HG02852 (cell line): Measurements from ENCODE around the gene GOLGA5.
A peak's percentile ranks its signal among the peaks of the same experiment; 100 is the strongest.
"Not testable (repeated sequence)": the region's sequence is repeated elsewhere in the genome, so short reads cannot be mapped to it uniquely, and the experiment has no call there.

Experiments
- ATAC-seq: cut with Tn5 transposase; IDR thresholded peaks from one replicate; pipeline ENCODE4 v1.9.1; 2021; ENCODE audit warnings: mild to moderate bottlenecking, moderate library complexity; ENCODE audit not compliant: unreplicated experiment

Gene GOLGA5

GRCh38 chr14:92778868-92779565, 15.1 kb upstream of the GOLGA5 start:
- ATAC-seq = not testable (repeated sequence)

GRCh38 chr14:92780444-92781232, 13.5 kb upstream of the GOLGA5 start:
- no peak for ATAC-seq

- no peak for ATAC-seq
Measured at GRCh38 chr14:92781350-92781749, 12.8 kb upstream of the GOLGA5 start.

GRCh38 chr14:92783813-92784431, 10.2 kb upstream of the GOLGA5 start:
- ATAC-seq = peak; percentile 49

- ATAC-seq = no peak
Measured at GRCh38 chr14:92785667-92786426, 8.3 kb upstream of the GOLGA5 start.

GRCh38 chr14:92786427-92786756, 7.7 kb upstream of the GOLGA5 start:
- no peak for ATAC-seq

GRCh38 chr14:92787554-92787953, 6.6 kb upstream of the GOLGA5 start:
- ATAC-seq = no peak

- ATAC-seq = no peak
Measured at GRCh38 chr14:92789457-92790089, 4.5 kb upstream of the GOLGA5 start.

- ATAC-seq = no peak
Measured at GRCh38 chr14:92792885-92793284, 1.2 kb upstream of the GOLGA5 start.

- ATAC-seq = no peak
Measured at GRCh38 chr14:92794547-92794941, 439 bp downstream of the GOLGA5 start.

- no peak for ATAC-seq
Measured at GRCh38 chr14:92794961-92795360, 856 bp downstream of the GOLGA5 start.

GRCh38 chr14:92797935-92798653, 4.0 kb downstream of the GOLGA5 start:
- ATAC-seq = no peak

GRCh38 chr14:92798811-92799210, 4.7 kb downstream of the GOLGA5 start:
- ATAC-seq = no peak

- ATAC-seq = no peak
Measured at GRCh38 chr14:92800012-92800411, 5.9 kb downstream of the GOLGA5 start.

- ATAC-seq = no peak
Measured at GRCh38 chr14:92800525-92800924, 6.4 kb downstream of the GOLGA5 start.

- ATAC-seq = no peak
Measured at GRCh38 chr14:92801917-92802316, 7.8 kb downstream of the GOLGA5 start.

GRCh38 chr14:92802678-92803077, 8.6 kb downstream of the GOLGA5 start:
- no peak for ATAC-seq

GRCh38 chr14:92813201-92813600, 19.1 kb downstream of the GOLGA5 start:
- no peak for ATAC-seq

GRCh38 chr14:92819011-92819597, 25.0 kb downstream of the GOLGA5 start:
- no peak for ATAC-seq
